Stimulated activated CD8-positive, alpha-beta memory T cell treated with anti-CD3 and anti-CD28 coated beads, Interleukin-4, amount 100 ng/mL, for 24 hours (primary cell): ENCODE data around the gene SPAG9.
"Not testable (repeated sequence)": the region's sequence is repeated elsewhere in the genome, so short reads cannot be mapped to it uniquely, and the experiment has no call there.

ENCODE experiments used
- DNase-seq: peaks from one replicate; pipeline ENCODE4 v3.0.0-alpha.2; 2020; ENCODE audit warnings: low read depth

SPAG9 gene

GRCh38 chr17:51085150-51085805, 35.4 kb downstream of the SPAG9 start:
- DNase-seq = no peak

- no peak for DNase-seq
Observed at GRCh38 chr17:51083981-51084380, 36.7 kb downstream of the SPAG9 start.

- DNase-seq = not testable (repeated sequence)
Observed at GRCh38 chr17:51083364-51083763, 37.3 kb downstream of the SPAG9 start.

GRCh38 chr17:51079049-51079448, 41.6 kb downstream of the SPAG9 start:
- DNase-seq = no peak

GRCh38 chr17:51078009-51078592, 42.6 kb downstream of the SPAG9 start:
- DNase-seq = no peak

- no peak for DNase-seq
Observed at GRCh38 chr17:51076821-51077220, 43.8 kb downstream of the SPAG9 start.

GRCh38 chr17:51071556-51071955, 49.1 kb downstream of the SPAG9 start:
- DNase-seq = no peak

- DNase-seq = no peak
Observed at GRCh38 chr17:51065466-51065865, 55.2 kb downstream of the SPAG9 start.

GRCh38 chr17:51064061-51064735, 56.5 kb downstream of the SPAG9 start:
- no peak for DNase-seq

GRCh38 chr17:51060396-51060795, 60.3 kb downstream of the SPAG9 start:
- no peak for DNase-seq

- DNase-seq = no peak
Observed at GRCh38 chr17:51059781-51060180, 60.9 kb downstream of the SPAG9 start.

- DNase-seq = no peak
Observed at GRCh38 chr17:51057534-51057933, 63.1 kb downstream of the SPAG9 start.

- no peak for DNase-seq
Observed at GRCh38 chr17:51056813-51057510, 63.7 kb downstream of the SPAG9 start.

- no peak for DNase-seq
Observed at GRCh38 chr17:51054748-51055147, 65.9 kb downstream of the SPAG9 start.

- DNase-seq = no peak
Observed at GRCh38 chr17:51052235-51052634, 68.4 kb downstream of the SPAG9 start.

GRCh38 chr17:51050291-51051033, 70.2 kb downstream of the SPAG9 start:
- DNase-seq = no peak

- no peak for DNase-seq
Observed at GRCh38 chr17:51046514-51047384, 73.9 kb downstream of the SPAG9 start.

- DNase-seq = no peak
Observed at GRCh38 chr17:51046046-51046445, 74.6 kb downstream of the SPAG9 start.

GRCh38 chr17:51045621-51046020, 75.0 kb downstream of the SPAG9 start:
- DNase-seq = no peak

- DNase-seq = no peak
Observed at GRCh38 chr17:51044976-51045375, 75.7 kb downstream of the SPAG9 start.

GRCh38 chr17:51036084-51036483, 84.6 kb downstream of the SPAG9 start:
- no peak for DNase-seq
